WI38 (cell line): ENCODE data around the gene KCNK3.

Experiments used
- H3K4me3 ChIP-seq: 2 replicates; pipeline ENCODE4 v1.5.1; 2011; ENCODE audit warnings: low read depth, mild to moderate bottlenecking, control low read depth, low read length
- TF ChIP-seq, protein P1 (sequence below): IDR thresholded peaks from 2 replicates; pipeline ENCODE4 v1.5.1; 2012; ENCODE audit warnings: low read depth, mild to moderate bottlenecking, control low read depth, low read length

KCNK3 gene

DNA sequence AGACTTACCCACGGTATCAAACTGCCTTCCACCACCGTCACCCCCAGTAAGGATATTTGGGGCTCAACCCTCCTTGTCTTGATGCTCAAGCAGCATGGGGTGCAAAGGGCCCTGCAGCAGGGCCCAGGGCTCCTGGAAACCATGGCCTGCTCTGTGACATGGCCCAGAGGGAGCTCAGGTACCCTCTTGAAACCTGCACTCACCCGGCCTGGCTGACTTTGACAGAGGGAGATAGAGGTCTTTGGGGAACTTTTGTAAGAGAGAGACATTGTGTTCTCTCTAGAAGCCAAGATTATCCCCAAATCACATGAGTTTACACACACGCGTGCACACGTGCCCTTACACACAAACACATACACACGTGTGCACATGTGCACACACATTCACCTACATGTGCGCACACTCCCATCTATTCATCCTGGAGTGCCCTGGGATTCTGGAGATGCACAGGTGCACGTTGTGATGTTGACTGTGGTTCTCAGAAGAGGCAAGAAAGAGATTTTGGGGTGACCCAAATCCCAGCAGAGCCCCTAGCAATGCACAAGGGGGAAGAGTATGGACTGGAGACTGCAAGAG, 19.6 kb upstream of the KCNK3 start:
- no peak overlapping the region for H3K4me3 ChIP-seq
- TF ChIP-seq, protein P1, sequence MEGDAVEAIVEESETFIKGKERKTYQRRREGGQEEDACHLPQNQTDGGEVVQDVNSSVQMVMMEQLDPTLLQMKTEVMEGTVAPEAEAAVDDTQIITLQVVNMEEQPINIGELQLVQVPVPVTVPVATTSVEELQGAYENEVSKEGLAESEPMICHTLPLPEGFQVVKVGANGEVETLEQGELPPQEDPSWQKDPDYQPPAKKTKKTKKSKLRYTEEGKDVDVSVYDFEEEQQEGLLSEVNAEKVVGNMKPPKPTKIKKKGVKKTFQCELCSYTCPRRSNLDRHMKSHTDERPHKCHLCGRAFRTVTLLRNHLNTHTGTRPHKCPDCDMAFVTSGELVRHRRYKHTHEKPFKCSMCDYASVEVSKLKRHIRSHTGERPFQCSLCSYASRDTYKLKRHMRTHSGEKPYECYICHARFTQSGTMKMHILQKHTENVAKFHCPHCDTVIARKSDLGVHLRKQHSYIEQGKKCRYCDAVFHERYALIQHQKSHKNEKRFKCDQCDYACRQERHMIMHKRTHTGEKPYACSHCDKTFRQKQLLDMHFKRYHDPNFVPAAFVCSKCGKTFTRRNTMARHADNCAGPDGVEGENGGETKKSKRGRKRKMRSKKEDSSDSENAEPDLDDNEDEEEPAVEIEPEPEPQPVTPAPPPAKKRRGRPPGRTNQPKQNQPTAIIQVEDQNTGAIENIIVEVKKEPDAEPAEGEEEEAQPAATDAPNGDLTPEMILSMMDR: no peak

DNA sequence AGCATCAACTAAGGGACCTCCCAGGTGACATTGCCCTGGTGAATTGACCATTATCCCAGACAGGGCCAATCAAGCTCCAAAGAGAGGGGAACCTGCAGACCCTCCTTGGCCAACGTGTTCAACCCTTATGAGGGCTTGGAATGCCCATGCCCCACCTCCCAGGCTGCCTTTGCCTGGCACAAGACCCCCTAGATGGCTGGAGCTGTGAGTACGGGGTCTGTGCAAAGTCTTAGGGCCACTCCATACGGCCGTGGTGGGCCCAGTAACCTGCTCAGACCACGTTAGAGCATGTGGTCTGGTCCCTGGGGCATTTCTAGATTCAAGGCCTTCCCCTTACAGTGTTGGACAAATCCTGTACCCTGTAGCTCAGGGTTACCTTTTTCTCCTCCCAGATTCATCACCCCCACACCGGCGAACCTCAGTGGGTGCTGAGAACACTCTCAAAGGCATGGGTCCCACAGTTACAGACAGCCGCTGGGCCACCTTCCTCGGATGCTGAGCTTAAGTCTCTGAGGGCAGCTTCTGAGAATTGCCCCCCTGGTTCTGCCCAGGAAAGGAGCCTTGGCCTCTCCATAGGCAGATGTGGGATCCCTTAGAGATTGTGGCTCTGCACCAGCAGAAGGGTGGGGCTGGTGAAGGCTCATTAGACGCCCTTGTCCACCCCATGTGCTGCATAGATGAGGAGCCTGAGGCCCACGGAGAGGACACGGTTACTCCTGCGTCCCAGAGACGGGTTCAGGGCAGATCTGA, 18.3 kb upstream of the KCNK3 start:
- H3K4me3 ChIP-seq: no peak overlapping the region
- TF ChIP-seq, protein P1: no peak

DNA sequence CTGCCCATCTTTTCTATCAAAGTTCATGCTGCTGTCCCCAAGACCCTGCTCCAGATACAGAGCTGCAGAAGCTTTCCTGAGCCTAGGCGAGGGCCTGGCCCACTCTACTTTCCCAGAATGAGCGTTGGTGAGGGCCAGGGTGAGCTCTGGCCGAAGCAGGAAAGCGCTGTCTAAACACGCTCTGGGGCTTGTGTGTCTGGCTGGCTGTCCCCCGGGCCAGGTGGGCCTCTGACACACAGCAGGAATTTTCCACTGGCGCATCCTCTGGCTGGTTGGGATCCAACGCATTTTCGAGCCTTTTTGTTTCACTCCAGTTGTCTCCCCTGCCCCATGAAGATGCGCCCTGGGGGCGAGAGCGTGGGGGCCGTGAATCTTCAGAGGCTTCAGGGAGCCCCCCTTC, 17.8 kb upstream of the KCNK3 start:
- TF ChIP-seq, protein P1: no peak
- H3K4me3 ChIP-seq: no peak overlapping the region

DNA sequence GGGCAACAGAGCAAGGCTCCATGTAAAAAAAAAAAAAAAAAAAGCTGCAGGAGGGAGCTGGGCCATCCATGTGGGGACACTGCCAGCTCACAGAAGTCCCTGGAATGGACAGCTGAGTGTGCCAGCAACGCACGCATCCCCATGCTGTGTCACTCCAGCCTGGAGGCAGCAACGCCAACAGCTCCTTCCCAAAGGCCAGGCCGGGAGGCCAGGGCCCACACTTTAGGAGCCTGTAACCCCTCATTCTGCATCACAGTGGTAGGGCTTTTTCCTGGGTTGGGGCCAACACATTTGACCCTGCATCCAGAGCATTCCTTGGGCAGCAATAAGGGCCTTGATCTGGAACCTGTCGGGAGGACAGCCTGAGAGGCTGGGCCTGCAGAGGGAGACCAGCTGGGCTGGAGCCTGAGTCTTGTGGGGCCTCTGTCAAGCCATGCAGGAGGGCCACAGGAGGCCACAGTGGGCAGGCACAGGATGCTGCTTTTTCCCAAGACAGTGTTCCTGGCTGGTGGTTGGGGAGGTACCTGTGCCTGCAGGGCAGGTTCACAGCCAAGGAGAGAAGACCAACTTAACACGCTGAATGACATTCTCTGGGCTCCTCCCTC, 16.8 kb upstream of the KCNK3 start:
- no peak overlapping the region for H3K4me3 ChIP-seq
- TF ChIP-seq, protein P1: no peak

DNA sequence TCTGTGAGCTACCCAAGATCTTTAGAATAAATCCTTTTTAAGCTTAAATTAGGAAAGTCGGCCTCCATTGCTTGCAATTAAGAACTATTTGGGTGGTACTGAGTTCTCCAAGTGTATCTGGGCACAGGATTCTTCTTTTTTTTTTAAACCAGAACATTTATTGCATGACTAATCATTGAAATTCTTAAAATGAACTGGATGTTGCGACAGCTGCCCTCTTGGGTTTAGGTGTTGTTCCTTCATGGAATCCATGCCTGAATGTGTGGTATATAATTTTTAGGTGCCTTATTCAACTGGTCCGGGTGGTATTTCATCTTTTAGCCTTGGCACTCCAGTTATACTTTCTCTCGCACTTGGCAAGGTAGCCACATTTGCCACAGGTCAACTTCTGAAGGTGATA, 14.5 kb upstream of the KCNK3 start:
- H3K4me3 ChIP-seq: no peak overlapping the region
- TF ChIP-seq, protein P1: no peak

DNA sequence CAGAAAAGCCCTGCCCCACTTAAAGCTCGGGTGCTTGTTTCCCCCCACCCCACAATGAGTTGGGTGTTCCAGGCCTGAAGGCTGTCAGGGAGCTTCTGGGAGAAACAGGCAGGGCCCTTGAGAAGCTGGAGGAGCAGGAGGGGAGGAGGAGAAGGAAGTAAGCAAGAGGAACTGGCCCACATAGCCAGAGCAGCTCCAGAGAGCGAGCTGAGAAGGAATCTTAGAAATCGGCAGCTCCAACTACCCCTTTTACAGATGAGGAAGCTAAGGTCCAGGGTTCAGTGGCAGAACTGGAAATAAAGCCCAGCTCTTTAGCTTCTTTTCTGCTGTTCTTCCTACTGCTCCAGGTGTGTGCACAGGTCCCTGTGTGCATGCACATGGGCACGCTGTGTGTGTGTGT, 12.7 kb upstream of the KCNK3 start:
- H3K4me3 ChIP-seq: no peak overlapping the region

More for the DNA sequence above, 12.7 kb upstream of the KCNK3 start:
- TF ChIP-seq, protein P1: no peak
